CD1c-positive myeloid dendritic cell (primary cell): ENCODE measurements around the gene AP1M2.
"Not testable (repeated sequence)": the region's sequence is repeated elsewhere in the genome, so short reads cannot be mapped to it uniquely, and the experiment has no call there.

ENCODE experiments used
- DNase-seq: peaks from one replicate; pipeline ENCODE4 v3.0.0-alpha.2; 2016; ENCODE audit errors: extremely low spot score

AP1M2 gene

GRCh38 chr19:10565028-10565566 is 22.0 kb downstream of the AP1M2 start:
- DNase-seq: no peak

- DNase-seq: no peak
Measured at GRCh38 chr19:10562609-10563008, 24.5 kb downstream of the AP1M2 start.

GRCh38 chr19:10560154-10560553 is 27.0 kb downstream of the AP1M2 start:
- DNase-seq: no peak

DNA sequence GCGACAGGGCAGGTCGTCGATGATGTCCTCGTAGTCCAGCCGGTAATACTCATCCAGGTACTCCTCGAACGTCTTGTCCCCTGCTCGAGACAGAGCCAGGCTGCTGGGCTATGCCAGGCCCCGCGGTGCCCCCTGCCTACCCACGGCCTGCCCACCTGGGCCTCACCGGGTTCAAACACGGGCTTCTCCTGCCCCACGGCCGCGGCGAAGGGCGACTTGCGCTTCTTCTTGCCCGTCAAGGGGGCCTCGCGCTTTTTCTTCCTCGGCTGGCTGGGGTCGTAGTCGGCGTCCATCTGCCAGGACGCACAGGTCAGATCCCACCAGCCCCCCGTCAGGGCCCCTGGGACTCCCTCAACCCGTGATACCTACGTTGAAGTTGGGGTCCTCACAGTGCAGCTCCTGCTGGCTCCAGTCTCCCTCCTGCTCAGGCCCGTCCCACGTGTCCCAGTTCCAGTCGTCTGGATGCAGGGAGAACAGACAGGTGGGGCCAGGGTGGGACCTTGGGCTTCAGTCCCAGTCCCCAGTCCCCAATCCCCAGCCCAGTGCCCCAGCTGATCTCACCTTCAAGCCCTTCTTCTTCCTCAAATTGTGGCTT is 29.4 kb downstream of the AP1M2 start:
- no peak for DNase-seq

DNA sequence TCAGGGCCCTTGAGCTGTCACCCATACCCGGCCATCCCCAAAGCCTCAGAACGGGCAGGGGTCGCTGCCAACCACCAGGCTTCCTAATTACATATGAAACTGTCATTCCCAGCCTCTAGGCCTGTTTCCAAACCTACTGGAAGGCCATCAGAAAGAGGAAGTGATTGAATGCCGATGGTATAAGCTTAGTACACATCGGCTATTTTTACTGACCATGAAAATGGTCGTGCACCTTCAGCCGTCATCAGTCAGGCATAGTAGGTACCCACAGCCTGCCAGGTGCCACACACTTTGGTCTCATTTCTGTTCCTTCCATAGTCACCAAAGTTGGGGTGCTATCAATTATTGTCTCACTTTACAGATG is 31.5 kb downstream of the AP1M2 start:
- DNase-seq: no peak

DNA sequence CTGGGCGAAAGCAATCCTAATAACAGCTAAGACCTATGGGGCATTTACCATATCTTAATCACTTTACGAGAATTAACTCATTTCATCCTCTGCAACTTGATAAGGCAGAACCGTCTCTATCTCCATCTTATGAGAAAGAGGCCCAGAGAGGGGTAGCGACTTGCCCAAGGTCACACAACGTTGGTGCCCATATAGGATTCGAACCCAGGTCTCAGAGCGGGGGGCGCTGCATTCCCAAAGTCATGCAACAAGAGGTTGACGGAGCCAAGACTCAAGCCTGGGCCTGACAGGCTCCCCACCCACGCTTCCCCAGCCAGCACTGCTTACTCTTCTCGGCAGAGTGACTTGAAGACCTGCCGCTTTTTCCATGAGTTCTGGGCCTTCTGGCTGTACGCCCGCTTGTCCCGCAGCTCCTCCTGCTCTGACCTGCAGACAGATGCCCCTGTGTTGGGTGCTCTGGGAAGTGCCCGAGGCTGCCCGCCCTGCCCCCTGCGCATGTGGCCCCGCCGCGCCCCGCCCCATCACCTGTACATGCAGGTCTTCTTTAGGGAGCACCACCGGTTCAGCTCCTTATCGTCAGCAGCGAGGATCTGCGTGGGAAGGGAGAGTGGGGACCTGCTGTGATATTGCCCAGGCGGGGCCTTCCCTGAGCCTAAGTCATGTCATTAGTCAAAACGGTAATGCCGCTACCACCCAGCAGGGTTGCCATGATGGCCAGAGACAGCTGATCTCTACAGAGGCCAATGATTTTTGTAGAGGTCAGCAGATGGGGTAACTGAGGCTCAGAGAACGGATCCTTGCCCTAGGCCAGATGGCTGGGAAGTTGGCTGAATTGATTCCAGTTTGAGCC is 32.1 kb downstream of the AP1M2 start:
- no peak for DNase-seq

- DNase-seq: no peak
Measured at GRCh38 chr19:10553943-10554381, 33.1 kb downstream of the AP1M2 start.

DNA sequence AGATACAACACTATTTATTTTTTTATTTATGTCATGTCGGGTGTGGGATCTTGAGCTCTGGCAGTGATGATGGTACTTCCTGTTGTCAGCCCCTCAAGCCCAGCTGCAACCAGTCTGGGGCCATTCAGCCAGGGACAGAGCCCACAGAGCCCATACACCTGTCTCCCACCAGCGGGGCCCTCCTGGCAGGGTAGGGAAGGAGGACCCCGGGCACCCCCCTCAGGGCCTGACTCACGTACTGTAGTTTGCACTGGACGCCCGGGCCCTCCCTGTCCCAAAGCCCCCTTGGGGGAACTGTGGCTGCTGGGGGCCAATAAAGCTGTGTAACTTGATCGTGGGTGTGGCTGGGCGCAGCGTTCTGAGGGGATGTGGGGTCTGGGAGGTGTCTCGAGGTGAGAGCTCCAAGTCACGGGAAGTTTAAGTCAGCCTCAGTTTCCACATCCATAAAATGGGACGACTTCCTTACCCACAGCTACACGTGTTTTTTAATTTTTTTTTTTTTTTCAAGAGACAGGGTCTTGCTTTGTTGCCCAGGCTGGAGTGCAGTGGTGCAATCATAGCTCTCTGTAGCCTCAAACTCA is 33.9 kb downstream of the AP1M2 start:
- no peak for DNase-seq

- no peak for DNase-seq
Measured at GRCh38 chr19:10552510-10553053, 34.5 kb downstream of the AP1M2 start.

DNA sequence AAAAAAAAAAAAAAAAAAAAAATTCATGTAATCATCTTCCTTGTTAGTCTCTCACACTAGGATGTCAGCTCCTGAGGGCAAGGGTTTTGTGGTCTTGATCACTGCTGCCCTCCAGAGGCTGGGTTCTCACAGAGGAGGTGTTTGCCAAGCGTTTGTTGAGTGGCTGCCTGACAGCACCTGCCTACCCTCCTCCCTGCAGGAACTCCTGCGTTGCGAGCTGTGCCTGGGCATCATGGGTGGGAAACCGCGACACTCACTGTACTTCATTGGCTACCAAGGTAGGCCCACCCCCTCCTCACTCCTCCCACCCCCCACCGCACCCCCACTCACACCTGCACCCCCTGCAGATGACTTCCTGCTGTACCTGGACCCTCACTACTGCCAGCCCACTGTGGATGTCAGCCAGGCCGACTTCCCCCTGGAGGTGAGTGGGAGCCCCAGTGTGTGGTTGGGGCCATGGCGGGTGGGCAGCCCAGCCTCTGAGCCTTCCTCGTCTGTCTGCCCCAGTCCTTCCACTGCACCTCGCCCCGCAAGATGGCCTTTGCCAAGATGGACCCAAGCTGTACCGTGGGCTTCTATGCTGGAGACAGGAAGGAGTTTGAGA is 35.3 kb downstream of the AP1M2 start:
- DNase-seq: peak; percentile 40

DNA sequence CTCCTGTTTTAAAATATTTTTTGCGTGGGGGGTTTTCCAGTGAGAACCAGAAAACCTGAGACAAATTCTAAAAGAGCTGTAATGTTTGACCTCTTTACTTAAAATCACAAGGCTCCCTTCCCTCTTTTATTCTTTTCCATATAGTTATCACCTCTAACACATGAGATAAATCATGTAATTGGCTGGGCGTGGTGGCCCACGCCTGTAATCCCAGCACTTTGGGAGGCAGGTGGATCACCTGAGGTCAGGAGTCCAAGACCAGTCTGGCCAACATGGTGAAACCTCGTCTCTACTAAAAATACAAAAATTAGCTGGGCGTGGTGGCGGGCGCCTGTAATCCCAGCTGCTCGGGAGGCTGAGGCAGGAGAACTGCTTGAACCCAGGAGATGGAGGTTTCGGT is 36.1 kb downstream of the AP1M2 start:
- DNase-seq: not testable (repeated sequence)

DNA sequence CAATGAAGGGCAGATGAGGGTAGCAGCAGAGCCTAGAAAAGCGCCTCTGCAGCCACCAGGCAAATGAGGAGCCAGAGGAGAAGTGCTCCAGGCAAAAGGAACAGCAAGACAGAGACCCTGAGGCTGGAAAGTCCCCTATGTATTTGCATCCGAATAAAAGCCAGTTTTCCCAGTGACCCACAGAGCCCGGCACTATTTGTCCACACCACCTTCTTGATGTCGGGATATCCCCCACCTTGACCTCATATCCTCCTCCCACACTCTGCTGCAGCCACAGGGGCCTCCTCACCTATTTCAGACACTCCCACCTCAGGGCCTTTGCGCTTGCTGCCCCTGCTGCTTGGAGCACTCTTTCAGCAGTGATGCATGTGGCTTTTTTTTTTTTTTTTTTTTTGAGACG is 36.8 kb downstream of the AP1M2 start:
- no peak for DNase-seq

- no peak for DNase-seq
Measured at GRCh38 chr19:10549733-10550132, 37.4 kb downstream of the AP1M2 start.

- no peak for DNase-seq
Measured at GRCh38 chr19:10548746-10549276, 38.3 kb downstream of the AP1M2 start.

GRCh38 chr19:10546817-10547216 is 40.3 kb downstream of the AP1M2 start:
- DNase-seq: no peak

DNA sequence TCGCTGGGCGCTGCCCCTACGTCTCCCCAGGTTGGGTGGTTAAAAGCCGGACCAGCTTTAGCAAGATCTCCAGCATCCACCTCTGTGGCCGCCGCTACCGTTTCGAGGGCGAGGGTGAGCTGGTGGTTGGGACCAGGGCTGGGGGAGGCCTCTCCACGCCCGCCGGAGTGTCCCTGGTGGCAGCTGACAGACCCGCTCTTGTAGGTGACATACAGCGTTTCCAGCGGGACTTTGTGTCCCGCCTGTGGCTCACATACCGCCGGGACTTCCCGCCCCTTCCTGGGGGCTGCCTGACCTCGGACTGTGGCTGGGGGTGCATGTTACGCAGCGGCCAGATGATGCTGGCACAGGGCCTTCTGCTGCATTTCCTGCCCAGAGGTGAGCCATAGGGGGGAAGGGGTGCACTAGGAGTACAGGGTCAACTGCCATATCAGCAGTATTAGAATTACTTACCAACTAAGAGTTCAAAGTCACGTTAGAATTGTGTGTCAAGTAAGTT is 42.3 kb downstream of the AP1M2 start:
- DNase-seq: no peak

DNA sequence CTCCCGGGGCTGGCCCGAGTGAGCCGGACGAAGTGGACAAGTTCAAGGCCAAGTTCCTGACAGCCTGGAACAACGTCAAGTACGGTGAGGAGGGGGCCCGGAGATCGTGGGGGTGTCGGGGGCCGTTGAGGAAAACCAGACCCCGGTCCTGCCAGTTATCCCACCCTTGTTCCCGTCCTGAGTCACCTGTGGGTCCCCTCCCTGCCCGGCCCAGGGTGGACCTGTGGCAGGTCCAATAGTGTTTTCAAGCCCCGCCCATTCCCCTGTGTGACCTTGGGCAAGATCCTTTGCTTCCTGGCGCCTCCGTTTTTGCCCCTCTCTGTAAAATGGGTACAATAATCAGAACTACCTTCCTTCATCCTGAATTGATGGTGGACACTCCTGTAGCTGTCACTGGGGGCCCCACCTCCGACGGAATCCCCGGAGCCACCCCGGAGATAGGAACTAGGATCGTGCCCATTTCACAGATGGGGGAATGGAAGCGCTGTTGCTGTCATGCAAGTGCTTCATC is 42.8 kb downstream of the AP1M2 start:
- no peak for DNase-seq

DNA sequence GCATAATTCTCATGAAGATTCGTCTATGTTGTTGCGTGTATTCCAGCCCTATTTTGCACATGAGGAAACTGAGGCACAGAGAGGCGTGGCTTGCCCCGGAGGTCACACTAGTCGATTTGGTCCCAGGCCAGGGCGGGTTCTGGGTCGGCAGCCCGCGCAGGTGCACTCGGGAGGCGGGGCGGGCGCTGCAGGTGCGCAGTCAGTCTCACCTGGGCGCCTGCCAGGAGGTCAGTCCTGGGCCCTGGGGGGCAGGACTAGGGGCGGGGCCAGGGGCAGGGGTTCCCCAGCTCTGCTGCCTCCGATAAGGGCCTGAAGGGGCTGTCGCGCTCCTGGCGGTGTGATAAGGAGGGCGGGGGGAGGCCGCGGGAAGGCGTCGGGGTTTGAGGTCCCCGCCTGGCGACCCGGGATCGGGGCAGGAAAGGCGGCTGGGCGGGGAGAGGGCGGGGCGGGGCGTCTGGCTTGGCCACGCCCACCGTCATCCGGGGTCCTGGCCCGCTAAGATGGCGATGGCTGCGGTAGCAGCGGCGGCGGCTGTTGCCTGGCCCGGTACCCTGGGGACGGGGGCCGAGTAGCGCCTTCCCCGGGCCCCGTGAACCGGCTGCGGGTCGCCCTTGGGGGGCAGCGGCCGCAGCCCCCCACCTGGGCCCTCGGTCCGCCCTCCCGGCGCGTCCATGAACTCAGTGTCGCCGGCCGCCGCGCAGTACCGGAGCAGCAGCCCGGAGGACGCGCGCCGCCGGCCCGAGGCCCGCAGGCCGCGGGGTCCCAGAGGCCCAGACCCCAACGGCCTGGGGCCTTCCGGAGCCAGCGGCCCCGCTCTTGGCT is 43.5 kb downstream of the AP1M2 start, which contains the start of gene ATG4D:
Gene ATG4D, plus strand, starts transcription at position 485 of the 822 bp plus-strand sequence. Its CDS starts 187 bp downstream, at position 672.
- DNase-seq: peak; percentile 84

GRCh38 chr19:10543059-10543419 is 44.1 kb downstream of the AP1M2 start:
- DNase-seq: no peak

GRCh38 chr19:10539016-10539415 is 48.1 kb downstream of the AP1M2 start:
- peak; percentile 46 for DNase-seq
